OCI-M1 (cell line): ENCODE results near the gene ANO9.
"Not testable (repeated sequence)": the region's sequence is repeated elsewhere in the genome, so short reads cannot be mapped to it uniquely, and the experiment has no call there.

Source experiments
- DNase-seq: peaks from one replicate; lab custom pipeline; 2025; lab: John Stamatoyannopoulos, UW

Gene ANO9

DNA sequence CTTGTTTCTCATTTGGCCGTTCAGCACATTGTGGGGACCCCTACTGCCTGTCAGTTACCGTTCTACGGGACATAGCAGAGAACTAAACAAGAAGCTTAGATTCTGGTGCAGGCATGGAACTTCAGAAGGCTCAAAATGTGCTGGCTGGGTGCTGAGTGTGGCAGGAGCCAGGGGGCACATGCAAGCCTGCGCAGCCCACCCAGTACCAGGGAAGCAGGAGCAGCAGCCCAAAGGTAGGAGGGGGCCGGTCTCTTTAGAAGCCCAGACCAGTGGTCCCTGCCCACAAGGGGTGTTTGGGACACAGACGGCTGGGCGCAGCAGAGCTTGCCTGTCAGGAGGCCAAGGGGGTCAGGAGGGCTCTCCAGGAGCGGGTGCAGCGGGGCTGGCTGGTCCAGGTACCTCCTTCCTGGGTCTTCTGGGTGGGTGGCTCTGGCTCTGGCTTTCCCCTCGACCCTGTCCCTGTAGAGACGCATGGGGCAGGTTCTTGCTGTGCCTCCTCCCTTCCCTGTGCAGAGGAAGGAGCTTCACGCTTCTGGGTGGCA lies 10.5 kb upstream of the ANO9 start:
- no peak for DNase-seq

DNA sequence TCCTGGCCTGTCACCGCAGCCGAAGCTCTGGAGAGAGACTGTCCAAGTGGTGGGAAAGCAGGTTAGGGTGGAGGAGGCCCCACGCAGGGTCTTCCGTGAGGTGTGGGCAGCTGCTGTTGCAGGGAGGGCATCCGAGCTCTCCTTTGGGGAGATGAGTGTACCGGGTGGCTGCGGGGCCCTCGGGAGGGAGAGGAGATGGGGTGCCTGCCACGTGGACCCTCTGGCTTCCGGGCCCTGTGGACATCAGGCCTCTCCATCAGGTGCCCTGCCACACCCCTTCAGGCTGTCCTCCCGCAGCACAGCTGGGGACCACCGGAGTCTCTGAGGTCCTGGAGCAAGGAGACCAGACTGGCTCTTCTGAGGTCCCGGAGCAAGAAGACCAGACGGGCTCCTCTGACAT lies 9.9 kb upstream of the ANO9 start:
- DNase-seq, result no peak

DNA sequence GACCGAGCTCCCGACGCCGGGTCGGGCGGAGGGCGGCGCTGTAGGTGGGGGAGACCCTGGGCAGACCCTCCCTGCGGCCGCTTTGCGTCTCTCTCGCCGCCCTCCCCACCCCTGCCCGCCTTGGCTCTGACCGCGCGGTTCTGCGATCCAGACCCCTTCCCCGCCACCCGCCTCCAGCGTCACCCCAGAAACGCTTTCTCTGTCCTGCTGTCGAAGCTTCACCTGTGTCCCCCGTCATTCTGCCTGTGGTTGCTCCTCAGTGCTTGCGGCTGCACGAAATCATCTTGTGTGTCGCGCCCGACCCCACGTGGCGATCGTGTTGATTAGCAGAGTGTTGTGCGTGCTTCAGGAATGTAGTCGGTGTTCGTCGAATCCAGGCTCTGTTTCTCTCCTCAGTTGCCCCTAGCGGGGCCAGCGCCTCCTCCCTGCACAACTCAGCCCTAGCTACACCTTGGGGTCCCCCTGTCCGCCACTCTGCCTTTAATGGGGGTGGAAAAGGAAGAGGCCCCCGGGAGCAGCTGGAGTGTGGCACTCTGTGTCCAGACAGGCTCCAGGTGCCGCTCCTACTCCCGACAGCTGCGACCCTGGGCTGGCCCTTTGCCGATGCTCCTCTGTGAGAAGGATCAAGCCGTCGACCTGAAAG lies 9.1 kb upstream of the ANO9 start:
- peak; percentile 77 for DNase-seq

DNA sequence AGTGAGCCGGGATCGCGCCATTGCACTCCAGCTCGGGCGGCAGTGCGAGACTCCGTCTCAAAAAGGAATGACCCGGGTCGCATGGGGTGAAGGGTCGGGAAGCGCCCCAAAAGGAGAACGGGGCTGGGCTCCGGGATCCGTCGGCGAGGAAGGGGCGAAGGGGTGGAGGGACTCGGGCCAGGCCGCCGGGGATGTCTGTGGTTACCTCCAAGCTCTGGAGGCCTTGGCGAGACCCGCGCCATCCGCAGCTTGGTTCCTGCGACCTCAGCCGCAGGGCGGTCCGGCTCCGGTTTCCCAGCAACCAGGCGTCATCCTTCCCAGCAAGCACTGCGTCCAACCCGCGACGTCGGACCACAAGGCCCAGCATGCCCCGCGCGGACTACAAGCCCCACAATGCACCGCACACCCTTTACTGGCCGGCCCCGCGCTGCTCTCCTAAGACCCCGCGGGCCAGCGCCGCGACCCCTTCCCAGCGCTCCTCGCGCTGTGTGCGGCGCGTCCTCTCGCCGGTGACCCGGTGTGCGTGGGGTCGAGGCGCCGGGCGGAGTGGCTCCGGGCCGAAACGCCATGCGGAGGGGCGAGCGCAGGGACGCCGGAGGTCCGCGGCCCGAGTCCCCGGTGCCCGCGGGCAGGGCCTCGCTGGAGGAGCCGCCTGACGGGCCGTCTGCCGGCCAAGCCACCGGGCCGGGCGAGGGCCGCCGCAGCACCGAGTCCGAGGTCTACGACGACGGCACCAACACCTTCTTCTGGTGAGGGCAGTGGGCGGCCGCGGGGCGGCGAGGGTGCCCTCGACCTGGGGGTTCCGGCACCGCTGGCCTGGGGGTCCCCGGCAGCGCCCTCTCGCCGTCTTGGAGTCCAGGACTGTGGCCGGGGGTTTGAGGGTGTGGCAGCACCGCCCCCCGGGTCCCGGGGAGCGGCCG lies 8.3 kb upstream of the ANO9 start, which contains the start of gene PTDSS2:
PTDSS2 (plus strand) TSS at position 391 of the 920 bp plus-strand sequence; CDS start at position 568, 177 bp downstream.
- DNase-seq, result peak; percentile 97

DNA sequence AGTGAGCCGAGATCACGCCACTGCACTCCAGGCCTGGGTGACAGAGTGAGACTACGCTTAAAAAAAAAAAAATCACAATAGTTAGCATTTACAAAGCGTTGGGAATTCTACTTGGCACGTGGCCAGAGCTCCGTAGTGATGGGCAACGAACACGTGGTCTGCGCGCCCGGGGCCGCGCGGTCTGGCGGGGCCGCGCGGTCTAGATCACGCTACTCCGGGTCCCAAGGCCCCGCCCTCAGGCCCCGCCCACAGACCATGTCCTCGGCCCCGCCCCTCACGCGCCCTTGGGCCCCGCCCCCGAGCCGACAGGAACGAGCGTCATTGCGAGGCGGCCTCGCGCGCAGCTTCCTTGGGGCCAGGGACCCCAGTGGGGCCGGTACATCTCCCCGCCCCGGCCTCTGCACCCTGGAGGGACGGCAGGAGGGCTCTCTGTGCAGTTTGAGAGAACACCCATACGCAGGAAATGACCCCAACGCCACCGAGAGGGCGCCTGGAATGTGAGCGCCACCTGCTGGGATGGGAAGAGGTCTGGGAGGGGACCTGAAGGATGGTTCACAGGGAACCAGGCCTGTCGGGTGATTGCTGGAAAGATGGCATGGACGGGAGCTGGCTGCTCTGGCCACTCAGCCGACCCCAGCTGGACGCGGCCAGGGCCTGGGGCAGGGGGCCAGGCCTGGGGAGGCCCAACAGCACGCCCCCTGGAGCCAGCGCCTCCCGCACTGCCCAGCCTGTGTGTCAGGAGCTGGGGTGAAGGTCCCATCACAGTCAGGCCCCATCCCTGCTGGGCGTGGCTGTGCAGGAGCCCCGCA lies 6.3 kb upstream of the ANO9 start:
- DNase-seq, result peak; percentile 99

DNA sequence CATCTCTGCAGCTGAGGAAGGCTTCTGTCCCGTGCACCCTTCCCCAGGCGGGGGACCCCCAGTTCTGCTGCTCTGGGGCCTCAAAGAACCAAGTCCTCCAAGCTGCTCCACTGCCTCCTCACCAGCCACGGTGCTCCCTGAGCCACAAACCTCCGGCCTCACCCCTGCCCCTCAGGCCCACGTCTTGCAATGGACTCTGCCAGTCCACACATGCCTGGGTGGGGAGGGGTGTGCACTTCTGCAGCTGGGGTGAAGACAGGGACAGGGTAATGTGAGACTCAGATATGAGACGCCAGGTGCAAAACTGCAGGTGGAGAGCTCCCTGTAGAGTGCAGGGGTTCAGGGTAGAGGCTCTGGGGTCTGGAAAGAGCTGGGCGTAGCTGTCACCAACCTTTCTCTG lies 5.1 kb upstream of the ANO9 start:
- DNase-seq, result no peak

DNA sequence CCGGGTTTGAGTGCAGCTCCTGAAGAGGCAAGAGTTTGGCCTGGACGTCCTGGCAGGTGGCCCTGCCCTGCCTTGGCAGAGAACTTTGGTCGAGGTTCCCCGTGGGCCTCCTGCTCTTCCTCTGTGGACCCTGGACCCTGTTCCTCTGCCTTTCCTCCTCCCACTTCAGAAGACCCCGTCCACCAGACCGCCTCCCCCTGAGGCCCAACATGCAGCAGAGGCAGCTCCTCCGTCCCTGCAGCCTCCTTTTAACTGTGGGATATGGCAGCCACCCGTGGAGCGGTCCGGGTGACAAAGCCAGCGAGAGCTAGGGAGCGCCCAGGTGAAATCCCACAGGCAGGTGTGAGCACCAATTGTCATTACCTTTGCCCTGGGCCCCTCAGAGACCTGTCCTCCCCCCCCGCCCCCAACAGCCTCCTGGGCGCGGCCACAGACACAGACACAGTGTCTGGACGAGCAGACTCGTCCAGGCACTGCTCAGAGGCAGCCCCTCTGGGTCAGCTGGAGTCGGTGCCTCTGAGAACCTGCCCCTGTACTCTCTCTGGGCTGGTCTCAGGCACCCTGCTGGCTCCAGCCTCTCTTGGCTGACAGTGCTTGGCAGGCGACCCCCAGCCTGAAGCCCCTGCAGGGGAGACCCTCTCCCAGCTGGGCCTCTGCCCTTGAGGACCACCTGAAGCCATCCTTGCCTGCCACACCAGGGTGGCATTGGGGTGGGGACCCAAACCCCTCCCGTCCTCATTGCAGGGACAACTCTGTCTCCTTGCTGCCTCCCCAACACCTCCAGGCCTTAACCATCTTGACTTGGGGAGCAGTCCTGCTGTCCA lies 4.2 kb upstream of the ANO9 start:
- no peak for DNase-seq

DNA sequence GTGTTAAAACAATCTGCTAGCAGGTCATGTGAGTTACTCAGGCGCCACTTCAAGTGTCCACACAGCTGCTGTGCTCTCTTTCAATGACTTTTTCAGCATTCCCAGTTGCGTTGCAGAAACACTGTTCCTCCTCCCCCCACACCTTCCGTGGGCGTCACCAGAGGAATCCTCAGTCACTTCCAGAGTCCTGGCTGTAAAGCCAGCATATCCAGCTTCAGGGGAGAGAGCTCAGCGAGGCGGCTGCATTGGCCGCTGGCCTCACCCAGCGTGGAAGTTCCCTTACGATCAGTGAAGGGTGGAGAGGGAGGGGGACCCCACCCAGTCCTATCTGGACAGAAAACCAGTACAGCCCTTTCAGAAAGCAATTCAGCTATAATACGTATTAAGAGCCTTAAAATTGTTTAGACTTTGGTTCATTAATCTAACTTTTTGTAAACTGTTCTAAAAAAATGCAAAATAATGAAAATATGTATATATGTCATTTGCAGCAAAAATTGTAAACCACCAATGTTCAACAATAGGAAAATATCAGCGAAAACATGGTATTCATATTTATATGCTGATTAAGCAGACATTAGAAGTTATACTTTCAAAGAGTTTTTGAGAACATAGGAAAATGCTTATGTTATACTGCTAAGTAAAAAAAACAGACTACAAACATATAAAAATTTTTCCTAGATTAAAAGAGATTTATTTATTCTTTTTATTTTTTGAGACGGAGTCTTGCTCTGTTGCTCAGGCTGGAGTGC lies 2.8 kb upstream of the ANO9 start:
- DNase-seq, result peak; percentile 45

DNA sequence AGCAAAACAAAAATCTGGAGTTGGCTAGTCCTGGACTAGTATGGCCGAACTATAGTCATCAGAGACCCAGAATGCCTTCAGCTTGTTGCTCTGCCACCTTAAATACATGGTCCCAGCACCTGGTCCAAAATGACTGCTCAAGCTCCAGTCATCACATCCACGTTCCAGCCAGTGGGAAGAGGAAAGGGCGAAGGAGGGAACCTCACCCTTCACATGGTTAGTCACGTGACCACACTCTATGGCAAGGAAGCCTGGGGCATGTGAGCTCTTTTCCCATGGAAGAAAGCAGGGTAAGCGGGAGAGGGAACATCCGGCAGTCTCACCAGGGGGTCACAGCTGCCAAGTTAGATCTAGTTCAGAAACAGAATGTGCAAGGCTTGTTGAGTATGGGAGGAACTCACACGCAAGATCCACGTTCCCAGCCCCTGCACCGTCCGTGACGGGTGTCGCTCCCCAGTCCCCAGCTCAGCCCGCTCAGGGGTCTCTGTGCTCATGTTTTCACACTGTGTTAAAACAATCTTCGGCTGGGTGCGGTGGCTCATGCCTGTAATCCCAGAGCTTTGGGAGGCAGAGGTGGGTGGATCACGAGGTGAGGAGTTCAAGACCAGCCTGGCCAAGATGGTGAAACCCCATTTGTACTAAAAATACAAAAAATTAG lies 1.9 kb upstream of the ANO9 start:
- no peak for DNase-seq

DNA sequence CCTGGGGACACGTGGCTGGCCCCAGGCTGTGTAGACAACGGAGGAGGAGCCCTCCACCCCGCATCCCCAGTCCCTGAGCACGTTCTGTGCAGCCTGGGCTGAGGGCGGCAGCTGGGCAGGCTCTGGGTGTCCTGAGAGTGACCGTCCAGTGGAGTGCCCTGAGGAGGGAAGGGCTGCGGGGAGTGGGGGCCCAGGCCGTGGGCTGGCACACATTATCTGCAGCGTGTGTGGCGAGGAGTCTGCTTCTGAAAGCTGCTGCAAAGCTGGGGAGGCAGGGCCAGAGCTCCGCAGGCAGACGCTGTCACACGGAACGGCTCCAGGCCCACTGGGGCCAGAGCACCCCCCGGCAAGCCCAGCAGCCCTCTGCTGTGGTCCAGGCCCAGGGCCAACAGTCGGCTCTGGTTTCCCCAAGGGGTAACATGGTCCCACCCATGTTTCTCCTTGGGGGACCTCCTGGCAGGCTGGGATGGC lies 835 bp upstream of the ANO9 start:
- no peak for DNase-seq

DNA sequence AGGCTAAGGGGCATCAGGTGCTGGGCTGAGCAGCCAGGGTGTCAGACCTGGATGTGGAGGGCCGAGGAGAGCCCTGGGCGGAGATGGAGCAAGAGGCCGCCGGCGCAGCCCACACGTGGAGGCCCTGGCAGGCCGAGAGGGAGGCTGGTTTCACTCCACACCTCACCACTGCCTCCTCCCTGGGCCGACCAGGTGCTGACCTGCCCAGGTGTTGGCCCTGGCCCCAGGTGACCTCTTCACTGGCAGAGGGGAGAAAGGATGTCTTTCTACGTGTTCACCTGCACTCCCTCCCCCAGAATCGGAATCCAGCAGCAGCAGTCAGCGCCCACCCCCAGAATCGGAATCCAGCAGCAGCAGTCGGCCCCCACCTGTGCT lies 781 bp downstream of the ANO9 start:
- no peak for DNase-seq

DNA sequence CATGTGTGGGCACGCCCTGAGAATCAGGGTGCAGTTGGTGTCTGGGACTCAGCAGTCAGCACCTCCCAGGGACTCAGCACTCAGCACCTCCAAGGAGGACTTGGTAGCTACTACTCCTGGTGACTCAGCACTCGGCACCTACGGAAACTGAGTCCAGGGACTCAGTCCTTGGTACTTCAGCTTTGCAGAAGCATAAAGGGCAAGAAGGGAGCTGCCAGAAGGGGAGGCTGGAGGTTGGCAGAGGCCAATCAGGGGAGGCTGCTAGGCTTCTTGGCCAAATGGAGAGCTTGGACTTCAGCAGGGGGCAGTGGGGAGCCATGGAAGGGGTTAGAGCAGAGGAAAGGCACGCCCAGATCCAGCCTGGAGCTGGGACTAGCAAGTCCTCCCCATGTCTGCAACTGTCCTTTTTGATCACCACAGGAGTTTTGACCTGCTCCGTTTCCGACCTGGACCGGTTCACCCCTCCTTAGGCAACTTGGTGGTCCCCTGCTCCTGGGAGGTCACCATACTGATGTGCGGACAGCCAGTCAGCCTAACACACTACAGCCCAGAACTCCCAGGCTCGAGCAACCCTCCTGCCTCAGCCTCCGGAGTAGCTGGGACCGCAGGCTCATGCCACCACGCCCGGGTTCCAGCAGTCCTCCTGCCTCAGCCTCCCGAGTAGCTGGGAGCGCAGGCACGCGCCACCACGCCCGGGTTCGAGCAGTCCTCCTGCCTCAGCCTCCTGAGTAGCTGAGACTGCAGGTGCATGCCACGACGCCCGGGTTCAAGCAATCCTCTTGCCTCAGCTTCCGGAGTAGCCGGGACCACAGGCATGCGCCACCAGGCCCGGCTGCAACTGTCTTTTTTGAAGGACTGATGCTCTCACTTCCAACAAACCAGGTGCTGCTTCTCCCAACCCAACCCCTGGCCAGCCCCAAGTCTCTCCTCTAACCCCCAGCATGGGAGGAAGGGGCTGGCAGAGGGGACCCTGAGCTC lies 1.5 kb downstream of the ANO9 start:
- peak; percentile 13 for DNase-seq

DNA sequence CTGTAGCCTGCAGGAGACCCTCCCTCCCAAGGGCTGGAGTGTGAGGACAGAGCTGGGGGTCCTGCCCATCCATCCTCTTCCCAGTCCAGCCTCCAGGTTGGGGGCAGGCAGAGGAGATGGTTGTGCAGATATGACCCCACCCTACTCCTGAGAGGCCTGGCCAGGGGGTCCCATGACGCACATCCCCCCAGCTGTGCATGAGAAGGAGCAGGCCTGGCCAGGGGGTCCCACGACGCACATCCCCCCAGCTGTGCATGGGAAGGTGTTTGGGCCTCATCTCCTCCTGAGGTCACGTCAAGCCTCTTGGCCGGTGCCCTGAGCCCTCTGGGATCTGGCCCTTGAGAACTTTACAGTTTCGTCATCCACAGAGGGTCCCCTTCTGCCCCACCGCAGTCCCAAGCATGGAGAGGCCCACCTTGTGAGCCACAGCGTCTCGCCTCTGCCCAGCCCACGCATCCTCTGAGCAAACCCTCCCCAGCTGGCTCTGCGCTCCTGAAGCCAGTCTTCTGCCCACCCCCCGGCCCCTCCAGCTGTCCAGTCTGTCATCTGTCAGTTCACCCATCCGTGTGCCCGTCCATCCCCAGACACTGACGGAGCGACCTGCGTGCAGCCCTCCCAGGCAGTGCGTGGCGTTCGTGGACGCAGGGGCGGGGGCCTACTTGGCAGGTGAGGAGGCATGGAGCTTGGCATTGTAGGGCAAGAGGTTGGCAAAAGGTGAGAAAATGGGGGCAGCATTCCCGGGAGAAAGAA lies 2.3 kb downstream of the ANO9 start:
- no peak for DNase-seq

DNA sequence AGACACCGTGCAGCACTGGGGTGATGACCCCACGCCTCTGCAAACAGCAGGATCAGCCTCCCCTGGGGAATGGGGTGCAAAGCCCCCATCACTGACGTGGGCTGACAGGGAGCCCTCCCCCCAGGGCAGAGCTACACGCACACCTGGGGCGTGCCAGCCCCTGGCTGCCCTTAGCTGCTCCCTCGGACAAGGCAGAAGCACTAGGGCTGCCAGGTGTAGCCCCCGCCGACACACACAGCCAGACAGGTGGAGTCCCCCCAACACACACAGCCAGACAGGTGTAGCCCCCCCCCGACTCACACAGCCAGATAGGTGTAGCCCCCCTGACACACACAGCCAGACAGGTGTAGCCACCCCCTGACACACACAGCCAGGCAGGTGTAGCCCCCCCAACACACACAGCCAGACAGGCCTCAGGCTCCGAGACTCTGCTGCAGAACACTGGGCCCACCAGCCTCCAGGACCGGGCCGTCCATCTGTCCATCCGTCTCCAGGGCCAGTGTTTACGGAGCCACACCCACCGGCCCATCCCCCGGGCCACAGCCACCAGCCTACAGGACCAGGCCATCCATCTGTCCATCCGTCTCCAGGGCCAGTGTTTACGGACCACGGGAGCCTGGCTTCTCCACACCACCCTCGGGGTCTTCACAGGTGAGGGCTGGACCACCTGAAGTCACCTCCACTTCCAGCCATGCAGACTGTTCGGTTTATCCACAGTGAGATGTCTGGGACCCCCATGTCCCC lies 3.5 kb downstream of the ANO9 start:
- no peak for DNase-seq

DNA sequence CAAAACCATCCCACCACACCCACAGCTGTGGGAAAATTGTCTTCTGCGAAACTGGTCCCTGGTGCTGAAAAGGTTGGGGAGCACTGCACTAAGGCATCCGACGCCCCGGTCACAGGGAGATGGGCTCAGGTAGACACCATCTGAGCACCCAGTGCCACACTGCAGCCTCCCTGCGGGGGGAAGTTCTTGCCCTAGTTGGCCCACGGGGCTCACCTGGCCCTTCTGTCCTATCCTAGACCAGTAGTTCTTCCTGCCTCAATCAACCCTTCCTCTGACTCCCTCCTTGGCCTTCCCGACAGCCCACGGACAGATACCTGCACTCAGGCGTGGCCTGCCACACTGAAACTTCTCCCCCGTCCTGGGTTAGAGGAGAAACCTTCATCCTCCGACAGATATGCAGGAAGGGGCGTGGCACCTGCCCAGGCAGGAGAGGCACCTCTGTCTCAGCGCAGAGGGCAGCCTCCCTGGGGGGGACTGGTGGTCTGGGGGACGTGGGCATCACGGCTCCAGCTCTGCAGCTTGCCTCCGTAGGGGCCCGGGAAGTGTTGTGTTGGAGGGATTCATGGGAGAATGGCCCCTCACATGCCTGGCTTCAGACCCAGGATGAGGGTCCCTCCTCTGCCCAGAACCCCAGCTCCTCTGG lies 4.5 kb downstream of the ANO9 start:
- DNase-seq, result no peak

DNA sequence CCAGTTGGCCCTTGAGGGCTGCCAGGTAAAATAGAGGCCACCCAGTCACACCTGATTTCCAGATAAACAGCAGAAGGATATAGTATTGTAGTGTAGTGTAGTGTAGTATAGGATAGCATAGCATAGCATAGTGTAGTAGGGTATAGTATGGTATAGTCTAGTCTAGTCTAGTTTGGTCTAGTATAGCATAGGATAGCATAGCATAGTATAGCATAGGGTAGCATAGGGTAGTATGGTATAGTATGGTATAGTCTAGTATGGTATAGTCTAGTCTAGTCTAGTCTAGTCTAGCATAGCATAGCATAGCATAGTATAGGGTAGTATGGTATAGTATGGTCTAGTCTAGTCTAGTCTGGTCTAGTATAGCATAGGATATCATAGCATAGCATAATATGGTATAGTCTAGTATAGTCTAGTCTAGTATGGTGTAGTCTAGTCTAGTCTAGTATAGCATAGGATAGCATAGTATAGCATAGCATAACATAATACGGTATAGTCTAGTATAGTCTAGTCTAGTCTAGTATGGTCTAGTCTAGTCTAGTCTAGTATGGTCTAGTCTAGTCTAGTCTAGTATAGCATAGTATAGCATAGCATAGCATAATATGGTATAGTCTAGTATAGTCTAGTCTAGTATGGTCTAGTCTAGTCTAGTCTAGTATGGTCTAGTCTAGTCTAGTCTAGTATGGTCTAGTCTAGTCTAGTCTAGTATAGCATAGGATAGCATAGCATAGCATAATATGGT lies 6.6 kb downstream of the ANO9 start:
- not testable (repeated sequence) for DNase-seq
